OCI-LY7 (cell line): ENCODE results near the gene PDLIM1. TPM values are rescaled to one million over a fixed set of nuclear protein-coding genes. Genes with fewer than 3 reads are reported as not detected.

Experiments used
- BruUV-seq: library from RNA; stranded (reverse); fragments of 400-500 nt; replicated peaks from 2 replicates; lab custom pipeline; 2021; lab: Mats Ljungman, UMichigan
- CTCF ChIA-PET: fragments of 300-600 bp; sonication (Branson Sonifier 250); formaldehyde crosslinking; loops from one replicate; lab custom pipeline; 2022; ENCODE audit warnings: antibody characterized with exemption; ENCODE audit not compliant: unreplicated experiment; lab: Charles Lee
- POLR2A ChIA-PET: fragments of 300-600 bp; sonication (Branson Sonifier 250); formaldehyde crosslinking; loops from one replicate; lab custom pipeline; 2022; ENCODE audit warnings: antibody characterized with exemption; lab: Charles Lee
- DNase-seq: peaks from one replicate; pipeline ENCODE4 v3.0.0-alpha.2; 2015; ENCODE audit warnings: low spot score
- H2AFZ ChIP-seq: fragments of 200-600 bp; sonication (generic), shearing (Covaris generic); 2 replicates; pipeline ENCODE4 v1.6.1; 2014; ENCODE audit warnings: mild to moderate bottlenecking, antibody characterized with exemption, low read length, moderate library complexity
- H3K27ac ChIP-seq: fragments of 200-600 bp; sonication (generic); 2 replicates; pipeline ENCODE4 v1.5.1; 2014; ENCODE audit warnings: mixed run types, low read depth, mild to moderate bottlenecking, moderate library complexity, low read length, inconsistent platforms; ENCODE audit not compliant: poor library complexity, severe bottlenecking
- H3K36me3 ChIP-seq: fragments of 200-600 bp; sonication (generic); 2 replicates; pipeline ENCODE4 v1.6.1; 2014; ENCODE audit warnings: mild to moderate bottlenecking, antibody characterized with exemption, low read length, moderate library complexity, mixed read lengths; ENCODE audit not compliant: insufficient read depth
- H3K4me1 ChIP-seq: fragments of 200-600 bp; sonication (generic); 2 replicates; pipeline ENCODE4 v1.5.1; 2014; ENCODE audit warnings: mild to moderate bottlenecking, low read length; ENCODE audit not compliant: insufficient read depth, poor library complexity, severe bottlenecking
- H3K4me2 ChIP-seq: fragments of 200-600 bp; sonication (generic); 2 replicates; pipeline ENCODE4 v1.6.1; 2014; ENCODE audit warnings: mild to moderate bottlenecking, low read length
- H3K4me3 ChIP-seq: fragments of 200-600 bp; sonication (generic); 2 replicates; pipeline ENCODE4 v1.5.1; 2014; ENCODE audit warnings: mild to moderate bottlenecking, low read depth, low read length; ENCODE audit not compliant: poor library complexity, severe bottlenecking
- H3K79me2 ChIP-seq: fragments of 200-600 bp; sonication (generic); 2 replicates; pipeline ENCODE4 v1.6.1; 2016; ENCODE audit warnings: low read depth, mild to moderate bottlenecking, low read length, moderate library complexity, mixed read lengths; ENCODE audit not compliant: insufficient read depth
- H3K9me2 ChIP-seq: fragments of 200-600 bp; sonication (generic); 2 replicates; pipeline ENCODE4 v1.6.1; 2016; ENCODE audit warnings: mild to moderate bottlenecking, low read length, mixed read lengths; ENCODE audit not compliant: insufficient read depth
- H3K9me3 ChIP-seq: fragments of 200-600 bp; sonication (generic); 2 replicates; pipeline ENCODE4 v1.6.1; 2014; ENCODE audit warnings: mild to moderate bottlenecking, mixed run types, low read length, mixed read lengths
- H4K20me1 ChIP-seq: fragments of 200-600 bp; sonication (generic); 2 replicates; pipeline ENCODE4 v1.6.1; 2014; ENCODE audit warnings: mild to moderate bottlenecking, antibody characterized with exemption, low read length, moderate library complexity, mixed read lengths; ENCODE audit not compliant: insufficient read depth
- CTCF ChIP-seq: fragments of 200-600 bp; sonication (generic); conservative IDR thresholded peaks from 2 replicates; pipeline ENCODE4 v1.5.1; 2014; ENCODE audit warnings: mild to moderate bottlenecking, antibody characterized with exemption, low read length, moderate library complexity, mixed read lengths
- EZH2phosphoT487 ChIP-seq: fragments of 200-600 bp; sonication (generic); IDR thresholded peaks from 2 replicates; pipeline ENCODE4 v1.6.1; 2018; ENCODE audit warnings: low read depth, borderline replicate concordance, mild to moderate bottlenecking, mixed run types, antibody characterized with exemption, low read length, moderate library complexity, mixed read lengths
- intact Hi-C: fragments of 100-400 bp; cut with micrococcal nuclease; formaldehyde crosslinking; loops from one replicate; pipeline ENCODE4 v1.10.0; 2022; ENCODE audit not compliant: unreplicated experiment
- total RNA-seq, 2 experiments: library from RNA; depleted of rRNA in 1 of 2; stranded (reverse); fragments of >200 nt in 1 of 2; shearing (Covaris generic) in 1 of 2; gene quantifications; 2 replicates each; pipeline ENCODE4 v1.2.3, GENCODE V29; 2014 to 2022

Gene PDLIM1
- total RNA-seq, 2 experiments from 2014 or later, result 22.3 to 105 TPM

GRCh38 chr10:95196046-95196445 lies 94.8 kb downstream of the PDLIM1 start:
- DNase-seq, result no peak

GRCh38 chr10:95193944-95194343 lies 96.9 kb downstream of the PDLIM1 start, which contains the start of gene ACSM6:
TSS of gene ACSM6 (plus strand) at chr10:95194238. CDS start at chr10:95194486, 248 bp downstream.
- ChIA-PET POLR2A (no interaction called here), CTCF (no interaction called here)
- Histone ChIP-seq H3K4me1 (no peaks in the 10 kb centered on the region), H2AFZ (no peak within 1 kb of the TSS), H3K9me3 (no peaks in the 10 kb centered on the region), H3K4me2 (no peak within 1 kb of the TSS), H4K20me1 (no peaks in the 10 kb centered on the region), H3K4me3 (no peak within 1 kb of the TSS), H3K27ac (no peak within 1 kb of the TSS), H3K79me2 (no peaks in the 10 kb centered on the region), H3K9me2 (no peaks in the 10 kb centered on the region), H3K36me3 (no peaks in the 10 kb centered on the region)
- BruUV-seq, result no TSS peak
- intact Hi-C loops, result no loop called here
- no peak for DNase-seq
- TF ChIP-seq CTCF, result no peak
- no peak for TF ChIP-seq EZH2phosphoT487

More at GRCh38 chr10:95196046-95196445, 94.8 kb downstream of the PDLIM1 start:
- ChIA-PET CTCF (no interaction called here), POLR2A (no interaction called here)
- TF ChIP-seq EZH2phosphoT487, result no peak
- no peak for TF ChIP-seq CTCF
- intact Hi-C loops, result no loop called here
- H3K27ac ChIP-seq, result no peak overlapping the region
- H3K36me3 ChIP-seq, result no peaks in the 10 kb centered on the region
- H3K4me3 ChIP-seq, result no peak overlapping the region
- no peak overlapping the region for H2AFZ ChIP-seq
- H3K9me3 ChIP-seq, result no peaks in the 10 kb centered on the region
- H3K79me2 ChIP-seq, result no peaks in the 10 kb centered on the region
- BruUV-seq, result no TSS peak
- no peaks in the 10 kb centered on the region for H3K4me1 ChIP-seq
- H4K20me1 ChIP-seq, result no peaks in the 10 kb centered on the region
- no peak overlapping the region for H3K4me2 ChIP-seq
- no peaks in the 10 kb centered on the region for H3K9me2 ChIP-seq

GRCh38 chr10:95188593-95188992 lies 102.2 kb downstream of the PDLIM1 start:
- no peak for DNase-seq
- H3K4me2 ChIP-seq, result no peak overlapping the region
- ChIA-PET CTCF (no interaction called here), POLR2A (interaction anchor here (0.6 to 0.7 kb wide), 2 partner anchors 51 to 343 kb away, joined by 3 to 5 read pairs; no protein-coding TSS in a partner anchor)
- H3K4me1 ChIP-seq, result no peaks in the 10 kb centered on the region
- H4K20me1 ChIP-seq, result no peaks in the 10 kb centered on the region
- no peaks in the 10 kb centered on the region for H3K36me3 ChIP-seq
- no peaks in the 10 kb centered on the region for H3K9me2 ChIP-seq
- no peak overlapping the region for H2AFZ ChIP-seq
- H3K4me3 ChIP-seq, result no peak overlapping the region
- H3K9me3 ChIP-seq, result no peaks in the 10 kb centered on the region
- TF ChIP-seq CTCF, result no peak
- no peaks in the 10 kb centered on the region for H3K79me2 ChIP-seq
- intact Hi-C loops, result no loop called here
- no peak overlapping the region for H3K27ac ChIP-seq
- BruUV-seq, result no TSS peak
